Coronary artery (tissue), 2 donors: ENCODE data around the gene SAE1.
A peak's percentile ranks its signal among the peaks of the same experiment; 100 is the strongest.

Experiments
- DNase-seq: peaks from one replicate; pipeline ENCODE4 v3.0.0-alpha.2; 2017; ENCODE audit warnings: low spot score
- H3K27ac ChIP-seq, 2 donors: fragments of 200-600 bp; sonication (generic); one replicate each; pipeline ENCODE4 v1.5.1; 2016 to 2019
- H3K4me3 ChIP-seq: fragments of 200-600 bp; sonication (generic); 2 replicates; pipeline ENCODE4 v1.5.1; 2016; ENCODE audit warnings: mild to moderate bottlenecking, moderate library complexity
- TF ChIP-seq, protein P1 (sequence below): fragments of 200-600 bp; sonication (generic); IDR thresholded peaks from one replicate; pipeline ENCODE4 v1.5.1; 2019; ENCODE audit warnings: antibody characterized with exemption

The SAE1 gene

DNA sequence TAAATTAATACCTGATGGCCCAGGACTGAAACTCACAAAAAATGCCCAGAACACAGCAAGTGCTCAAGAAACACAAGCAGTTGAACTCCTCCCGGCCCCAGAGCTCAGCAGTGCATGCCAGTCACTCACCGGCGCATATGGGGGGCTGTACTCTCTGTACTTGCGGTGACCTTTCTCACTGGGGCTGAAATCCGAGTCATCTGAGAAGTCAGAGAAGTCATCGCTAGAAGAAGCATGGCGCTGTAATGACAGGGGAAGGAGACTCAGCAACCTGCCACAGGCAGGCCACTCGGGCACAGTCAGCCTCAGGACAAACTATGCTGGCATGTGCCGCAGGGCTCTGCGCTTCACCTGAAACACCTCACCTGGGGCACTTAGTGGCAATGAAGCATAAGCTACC lies 36.8 kb upstream of the SAE1 start:
- Histone ChIP-seq H3K27ac (no peak overlapping the region), H3K4me3 (no peak overlapping the region)
- DNase-seq = no peak
- TF ChIP-seq, protein P1, sequence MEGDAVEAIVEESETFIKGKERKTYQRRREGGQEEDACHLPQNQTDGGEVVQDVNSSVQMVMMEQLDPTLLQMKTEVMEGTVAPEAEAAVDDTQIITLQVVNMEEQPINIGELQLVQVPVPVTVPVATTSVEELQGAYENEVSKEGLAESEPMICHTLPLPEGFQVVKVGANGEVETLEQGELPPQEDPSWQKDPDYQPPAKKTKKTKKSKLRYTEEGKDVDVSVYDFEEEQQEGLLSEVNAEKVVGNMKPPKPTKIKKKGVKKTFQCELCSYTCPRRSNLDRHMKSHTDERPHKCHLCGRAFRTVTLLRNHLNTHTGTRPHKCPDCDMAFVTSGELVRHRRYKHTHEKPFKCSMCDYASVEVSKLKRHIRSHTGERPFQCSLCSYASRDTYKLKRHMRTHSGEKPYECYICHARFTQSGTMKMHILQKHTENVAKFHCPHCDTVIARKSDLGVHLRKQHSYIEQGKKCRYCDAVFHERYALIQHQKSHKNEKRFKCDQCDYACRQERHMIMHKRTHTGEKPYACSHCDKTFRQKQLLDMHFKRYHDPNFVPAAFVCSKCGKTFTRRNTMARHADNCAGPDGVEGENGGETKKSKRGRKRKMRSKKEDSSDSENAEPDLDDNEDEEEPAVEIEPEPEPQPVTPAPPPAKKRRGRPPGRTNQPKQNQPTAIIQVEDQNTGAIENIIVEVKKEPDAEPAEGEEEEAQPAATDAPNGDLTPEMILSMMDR = no peak

DNA sequence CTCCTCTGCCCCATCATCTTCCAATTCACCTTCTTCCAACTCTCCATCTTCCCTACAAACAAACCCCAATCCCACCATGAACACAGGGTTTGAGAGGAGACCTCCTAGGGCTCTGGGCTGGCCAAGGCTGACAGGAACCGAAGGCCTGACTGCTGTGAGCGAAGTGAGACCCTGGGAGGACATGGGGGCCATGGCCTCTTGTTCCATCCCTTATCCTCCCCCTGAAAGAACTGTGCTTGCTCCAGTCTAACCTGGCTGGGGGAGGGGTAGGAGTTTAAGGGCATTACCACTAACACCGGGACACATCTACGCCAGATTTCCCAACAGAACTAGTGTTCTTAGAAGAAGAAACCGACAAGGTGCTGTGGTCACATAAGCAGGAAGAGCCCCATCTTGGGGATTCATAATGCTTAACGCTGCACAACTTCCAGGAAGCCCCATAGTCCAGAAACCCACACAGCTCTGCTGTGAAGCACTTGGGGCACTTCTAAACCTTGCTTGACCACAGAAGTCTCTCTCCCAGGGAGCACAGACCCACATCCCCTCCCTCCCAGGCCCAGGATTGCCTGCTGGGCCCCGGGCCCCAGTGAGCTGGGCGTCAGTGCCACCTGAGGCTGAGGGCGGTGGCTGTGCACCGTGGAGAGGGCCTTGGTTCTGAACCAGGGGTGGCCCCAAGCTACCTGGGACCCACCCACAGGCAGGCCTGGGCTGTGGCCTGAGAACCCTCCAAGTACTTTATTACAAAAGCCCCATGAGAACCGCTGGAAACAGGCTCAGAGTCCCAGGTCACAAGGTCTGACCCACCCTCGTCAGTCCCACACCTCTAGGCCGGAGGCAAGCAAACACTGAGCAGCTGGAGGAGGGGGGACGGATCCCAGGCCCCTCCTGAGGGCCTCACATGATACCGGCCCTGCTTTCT lies 35.8 kb upstream of the SAE1 start:
- TF ChIP-seq, protein P1 = no peak
- Histone ChIP-seq H3K4me3 (no peak overlapping the region), H3K27ac (peak overlapping the region; percentile 27 to 85)
- DNase-seq = no peak

DNA sequence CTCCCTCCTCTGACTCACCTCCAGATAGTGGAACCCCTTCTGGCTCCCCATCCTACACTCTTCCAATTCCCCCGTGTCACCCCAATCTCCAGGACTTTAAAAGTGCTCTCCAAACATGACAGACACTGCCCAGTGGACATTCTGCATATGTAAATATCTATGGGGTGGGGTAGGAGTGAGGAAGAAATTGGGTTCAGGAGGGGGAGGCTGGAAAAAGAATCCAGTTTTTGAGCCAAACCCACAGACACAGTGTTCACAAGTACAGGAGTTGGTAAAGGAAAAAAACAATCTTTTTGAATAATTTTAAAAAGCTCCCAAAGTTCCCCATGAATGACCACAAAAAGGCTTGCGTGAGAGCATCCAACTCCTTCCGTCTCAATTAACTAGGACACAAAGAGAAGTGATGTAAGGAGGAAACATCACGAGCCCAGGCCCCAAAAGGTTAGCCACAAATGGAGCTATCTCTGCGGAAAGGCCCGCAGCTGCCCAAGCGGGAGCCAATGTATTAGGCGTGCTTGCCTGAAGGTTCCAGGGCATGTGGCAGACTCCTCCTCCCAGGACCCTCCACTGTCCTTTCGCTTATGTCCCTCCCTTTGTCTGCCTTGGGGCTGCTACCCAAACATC lies 35.0 kb upstream of the SAE1 start:
- TF ChIP-seq, protein P1 = no peak
- Histone ChIP-seq H3K4me3 (no peak overlapping the region), H3K27ac (peak overlapping the region; percentile 27 to 85)
- DNase-seq = no peak

DNA sequence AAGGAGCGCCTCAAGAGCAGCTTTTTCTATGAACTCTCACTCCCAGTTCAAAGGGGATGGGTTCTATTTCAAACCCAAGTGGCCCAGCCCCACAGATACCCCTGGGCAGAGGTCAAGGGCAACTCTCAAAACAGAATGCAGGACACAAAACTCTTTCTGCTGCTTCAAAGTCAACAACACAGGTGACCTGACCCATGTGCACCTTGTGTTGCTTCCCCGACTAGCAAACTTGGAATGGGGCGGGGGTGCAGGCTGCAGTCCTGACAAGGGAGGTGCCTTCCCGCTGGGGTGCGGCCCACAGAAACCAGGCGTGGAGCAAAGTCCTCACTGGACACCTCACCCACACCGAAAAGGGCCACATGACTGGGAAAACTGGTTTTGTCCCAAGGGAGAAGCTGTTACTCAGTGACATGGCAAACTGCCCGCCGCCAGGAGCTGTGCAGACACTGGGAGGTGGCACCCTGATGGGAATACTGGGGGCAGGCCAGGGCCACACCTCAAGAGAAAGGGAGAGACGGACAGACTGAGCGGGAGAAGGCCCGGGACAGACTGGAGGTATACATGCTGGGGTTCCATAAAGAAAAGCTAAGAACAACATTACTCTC lies 34.4 kb upstream of the SAE1 start:
- TF ChIP-seq, protein P1 = no peak
- H3K4me3 ChIP-seq = no peak overlapping the region

DNA sequence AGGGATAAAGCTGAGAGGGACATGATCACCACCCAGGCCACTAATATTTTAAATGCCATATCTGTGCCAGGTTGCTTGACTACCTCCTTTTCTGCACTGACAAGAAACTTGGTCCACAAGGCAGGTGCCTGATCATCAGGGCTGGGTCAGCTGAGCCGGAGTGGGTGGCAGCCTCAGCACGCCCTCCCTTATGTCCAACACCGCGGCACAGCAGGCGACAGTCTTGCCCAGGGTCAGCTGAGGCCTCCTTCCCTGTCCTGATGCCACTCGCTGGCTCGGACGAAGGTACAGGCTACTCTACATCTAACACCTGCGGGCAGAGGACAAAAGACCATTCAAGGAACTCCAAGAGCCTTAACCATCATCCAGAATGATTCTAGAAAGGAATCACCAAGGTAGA lies 33.9 kb upstream of the SAE1 start:
- peak overlapping the region in 1 of 2 donors; percentile 85 for H3K27ac ChIP-seq
- no peak for DNase-seq
- TF ChIP-seq, protein P1 = no peak
- H3K4me3 ChIP-seq = no peak overlapping the region

More for the DNA sequence above, 34.4 kb upstream of the SAE1 start:
- H3K27ac ChIP-seq = peak overlapping the region; percentile 27 to 85
- DNase-seq = no peak

DNA sequence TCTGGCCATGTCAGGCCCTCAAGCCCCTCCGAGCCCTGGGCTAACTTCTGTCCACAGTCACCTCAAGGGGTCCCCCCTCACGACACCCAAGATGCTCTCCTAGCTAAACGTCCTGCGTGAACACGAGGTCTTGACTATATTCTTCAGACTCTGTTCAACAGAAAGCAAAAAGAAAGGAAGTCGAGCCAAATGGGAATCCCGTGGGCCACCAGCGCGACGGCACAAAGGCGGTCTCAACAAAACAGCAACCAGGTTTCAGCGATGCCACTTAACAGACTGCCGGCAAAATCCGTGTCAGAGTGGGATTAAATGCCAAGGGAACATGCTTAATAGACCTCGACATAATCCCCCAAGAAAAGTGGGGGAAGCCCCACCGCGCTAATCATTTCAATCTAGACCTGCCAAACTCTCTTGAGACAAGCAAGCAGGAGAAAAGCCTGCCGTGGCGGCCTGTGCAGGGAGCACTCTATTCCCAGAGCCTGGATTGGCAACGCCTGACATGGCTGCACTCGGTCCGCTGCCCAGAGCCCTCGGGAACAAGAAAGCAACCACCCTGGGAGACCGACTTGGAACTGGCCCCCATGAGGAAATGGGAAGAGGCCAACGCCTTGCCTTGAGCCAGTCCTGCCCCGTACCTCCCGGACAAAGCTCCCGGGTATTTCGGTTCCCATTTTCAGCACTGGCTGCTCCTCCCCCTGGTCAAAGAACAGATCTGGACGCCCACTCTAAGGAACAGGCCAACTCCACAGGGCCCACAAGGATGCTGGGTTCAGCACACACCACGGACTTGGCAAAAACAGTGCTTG lies 33.0 kb upstream of the SAE1 start:
- Histone ChIP-seq H3K27ac (peak overlapping the region; percentile 41 to 85), H3K4me3 (peak overlapping the region; percentile 53)
- TF ChIP-seq, protein P1 = no peak
- DNase-seq = peak; percentile 83
